Astrocyte (in vitro differentiated cells and primary cell): Measurements from ENCODE around the gene SWT1. TPM values are rescaled to one million over a fixed set of nuclear protein-coding genes. Genes with fewer than 3 reads are reported as not detected.

Source experiments
- DNase-seq: peaks from one replicate; pipeline ENCODE4 v3.0.0-alpha.2; 2010; ENCODE audit warnings: low read depth
- FAIRE-seq: peaks from 2 replicates; lab custom pipeline; 2011; peaks lifted over from hg19 to GRCh38; lab: Jason Lieb, UNC
- H2AFZ ChIP-seq: 2 replicates; pipeline ENCODE4 v1.6.0; 2012; ENCODE audit warnings: low read depth, low read length, inconsistent platforms
- H3K27ac ChIP-seq: 2 replicates; pipeline ENCODE4 v1.5.1; 2011; ENCODE audit warnings: low read depth, low read length, inconsistent platforms
- H3K27me3 ChIP-seq: 2 replicates; pipeline ENCODE4 v1.6.0; 2011; ENCODE audit warnings: low read length, inconsistent platforms; ENCODE audit not compliant: insufficient read depth
- H3K36me3 ChIP-seq: 2 replicates; pipeline ENCODE4 v1.5.1; 2011; ENCODE audit warnings: low read length, inconsistent platforms; ENCODE audit not compliant: insufficient read depth
- H3K4me1 ChIP-seq: 2 replicates; pipeline ENCODE4 v1.5.1; 2011; ENCODE audit warnings: low read length, inconsistent platforms; ENCODE audit not compliant: insufficient read depth
- H3K4me2 ChIP-seq: 2 replicates; pipeline ENCODE4 v1.6.0; 2012; ENCODE audit warnings: low read length, inconsistent platforms
- H3K4me3 ChIP-seq: 2 replicates; pipeline ENCODE4 v1.5.1; 2011; ENCODE audit warnings: low read depth, mild to moderate bottlenecking, low read length, inconsistent platforms; ENCODE audit not compliant: insufficient read depth
- H3K79me2 ChIP-seq: 2 replicates; pipeline ENCODE4 v1.6.0; 2012; ENCODE audit warnings: mild to moderate bottlenecking, low read length, inconsistent platforms; ENCODE audit not compliant: insufficient read depth
- H3K9ac ChIP-seq: 2 replicates; pipeline ENCODE4 v1.6.0; 2012; ENCODE audit warnings: mild to moderate bottlenecking, low read length, inconsistent platforms
- H3K9me3 ChIP-seq: 2 replicates; pipeline ENCODE4 v1.5.1; 2012; ENCODE audit warnings: low read depth, mild to moderate bottlenecking, low read length, inconsistent platforms; ENCODE audit not compliant: insufficient read depth
- H4K20me1 ChIP-seq: 2 replicates; pipeline ENCODE4 v1.6.0; 2012; ENCODE audit warnings: low read length, inconsistent platforms; ENCODE audit not compliant: insufficient read depth
- H3K27ac Mint-ChIP-seq: one replicate; pipeline ENCODE4 v1.8.0; 2021; ENCODE audit warnings: mild to moderate bottlenecking, mixed read lengths; ENCODE audit not compliant: unreplicated experiment
- H3K27me3 Mint-ChIP-seq: one replicate; pipeline ENCODE4 v1.8.0; 2021; ENCODE audit warnings: low read depth, mixed read lengths; ENCODE audit not compliant: unreplicated experiment
- H3K36me3 Mint-ChIP-seq: one replicate; pipeline ENCODE4 v1.8.0; 2021; ENCODE audit warnings: low read depth, mixed read lengths; ENCODE audit not compliant: unreplicated experiment
- H3K4me1 Mint-ChIP-seq: one replicate; pipeline ENCODE4 v1.8.0; 2021; ENCODE audit warnings: low read depth, mixed read lengths; ENCODE audit not compliant: unreplicated experiment
- H3K4me3 Mint-ChIP-seq: one replicate; pipeline ENCODE4 v1.8.0; 2021; ENCODE audit warnings: mild to moderate bottlenecking, moderate library complexity, mixed read lengths; ENCODE audit not compliant: unreplicated experiment
- H3K9me3 Mint-ChIP-seq: one replicate; pipeline ENCODE4 v1.8.0; 2021; ENCODE audit warnings: mild to moderate bottlenecking, mixed read lengths; ENCODE audit not compliant: unreplicated experiment
- CTCF ChIP-seq: IDR thresholded peaks from 2 replicates; pipeline ENCODE4 v1.5.1; 2011; ENCODE audit warnings: low read depth, mild to moderate bottlenecking, inconsistent platforms, low read length, moderate library complexity; ENCODE audit not compliant: insufficient read depth
- EZH2 ChIP-seq: IDR thresholded peaks from 2 replicates; pipeline ENCODE4 v1.6.1; 2012; ENCODE audit warnings: mild to moderate bottlenecking, low read length, inconsistent platforms; ENCODE audit not compliant: insufficient read depth
- total RNA-seq: library from RNA; stranded (reverse); gene quantifications from 2 replicates; pipeline ENCODE4 v1.2.1, GENCODE V29; 2021

The SWT1 gene
- total RNA-seq, 1 donor from 2014 or later = 5.4 TPM

GRCh38 chr1:185162491-185162890 lies 5.5 kb downstream of the SWT1 start:
- Histone ChIP-seq H3K4me3 (no peak overlapping the region), H3K79me2 (peaks cover 9% of the 10 kb centered on the region), H3K9me3 (no peaks in the 10 kb centered on the region), H3K4me1 (peaks cover 4% of the 10 kb centered on the region), H3K9ac (no peak overlapping the region), H2AFZ (no peak overlapping the region), H3K27me3 (no peaks in the 10 kb centered on the region), H3K36me3 (no peaks in the 10 kb centered on the region), H3K4me2 (no peak overlapping the region), H4K20me1 (no peaks in the 10 kb centered on the region), H3K27ac (no peak overlapping the region)
- no peak for TF ChIP-seq CTCF
- TF ChIP-seq EZH2 = no peak
- Mint-ChIP-seq H3K36me3 (peaks cover 8% of the 10 kb centered on the region), H3K27ac (no peak overlapping the region), H3K27me3 (no peaks in the 10 kb centered on the region), H3K9me3 (no peaks in the 10 kb centered on the region), H3K4me1 (peaks cover 9% of the 10 kb centered on the region), H3K4me3 (no peak overlapping the region)
- FAIRE-seq (no peak), DNase-seq (no peak)

GRCh38 chr1:185166106-185166505 lies 9.1 kb downstream of the SWT1 start:
- DNase-seq = no peak
- Mint-ChIP-seq H3K36me3 (peaks cover 8% of the 10 kb centered on the region), H3K27me3 (no peaks in the 10 kb centered on the region), H3K4me1 (no peaks in the 10 kb centered on the region), H3K9me3 (no peaks in the 10 kb centered on the region), H3K27ac (no peak overlapping the region), H3K4me3 (no peak overlapping the region)
- Histone ChIP-seq H3K4me2 (no peak overlapping the region), H3K79me2 (no peaks in the 10 kb centered on the region), H2AFZ (no peak overlapping the region), H3K9me3 (no peaks in the 10 kb centered on the region), H3K4me3 (no peak overlapping the region), H3K9ac (no peak overlapping the region), H3K27ac (no peak overlapping the region), H3K4me1 (no peaks in the 10 kb centered on the region), H4K20me1 (no peaks in the 10 kb centered on the region), H3K27me3 (no peaks in the 10 kb centered on the region), H3K36me3 (no peaks in the 10 kb centered on the region)
- TF ChIP-seq CTCF = no peak
- FAIRE-seq = no peak

- Histone ChIP-seq H2AFZ (peak overlapping the region; percentile 76), H3K9me3 (no peaks in the 10 kb centered on the region), H3K4me1 (no peaks in the 10 kb centered on the region), H3K27me3 (no peaks in the 10 kb centered on the region), H3K4me3 (no peak overlapping the region), H3K79me2 (no peaks in the 10 kb centered on the region), H4K20me1 (no peaks in the 10 kb centered on the region), H3K27ac (no peak overlapping the region), H3K9ac (no peak overlapping the region), H3K4me2 (peak overlapping the region; percentile 51), H3K36me3 (no peaks in the 10 kb centered on the region)
- TF ChIP-seq CTCF (peak; percentile 61), EZH2 (no peak)
- Mint-ChIP-seq H3K4me3 (no peak overlapping the region), H3K4me1 (no peaks in the 10 kb centered on the region), H3K27me3 (no peaks in the 10 kb centered on the region), H3K27ac (no peak overlapping the region), H3K9me3 (no peaks in the 10 kb centered on the region), H3K36me3 (peaks cover 7% of the 10 kb centered on the region)
- DNase-seq = peak; percentile 30
- FAIRE-seq = peak; percentile 62
Measured at GRCh38 chr1:185170291-185170848, 13.4 kb downstream of the SWT1 start.
